Raji (cell line): ENCODE measurements around the gene ZFP69B.

ENCODE experiments used
- POLR2A ChIP-seq: IDR thresholded peaks from 2 replicates; pipeline ENCODE4 v1.6.1; 2011; ENCODE audit warnings: low read depth, low read length, control low read depth; ENCODE audit not compliant: insufficient read depth

ZFP69B gene

GRCh38 chr1:40449684-40450494 is at the start of gene ZFP69B:
TSS of gene ZFP69B (plus strand) at chr1:40450476. CDS start at chr1:40450962, 486 bp downstream.
- peak; percentile 85 for TF ChIP-seq POLR2A

- TF ChIP-seq POLR2A: no peak
These were observed 48.6 kb upstream of the ZFP69B start for GRCh38 chr1:40401473-40402201.

GRCh38 chr1:40404670-40405462 is 45.4 kb upstream of the ZFP69B start:
- TF ChIP-seq POLR2A: no peak

GRCh38 chr1:40405812-40406211 is 44.5 kb upstream of the ZFP69B start:
- TF ChIP-seq POLR2A: no peak

- no peak for TF ChIP-seq POLR2A
These were observed 42.8 kb upstream of the ZFP69B start for GRCh38 chr1:40407453-40407852.

- TF ChIP-seq POLR2A: no peak
These were observed 40.8 kb upstream of the ZFP69B start for GRCh38 chr1:40409467-40409866.

GRCh38 chr1:40411294-40411693 is 39.0 kb upstream of the ZFP69B start:
- TF ChIP-seq POLR2A: no peak

GRCh38 chr1:40411843-40412242 is 38.4 kb upstream of the ZFP69B start:
- TF ChIP-seq POLR2A: no peak

GRCh38 chr1:40413527-40414252 is 36.6 kb upstream of the ZFP69B start:
- no peak for TF ChIP-seq POLR2A

GRCh38 chr1:40414331-40414730 is 35.9 kb upstream of the ZFP69B start:
- no peak for TF ChIP-seq POLR2A

GRCh38 chr1:40416709-40417108 is 33.6 kb upstream of the ZFP69B start:
- TF ChIP-seq POLR2A: no peak

GRCh38 chr1:40421431-40422384 is 28.6 kb upstream of the ZFP69B start:
- no peak for TF ChIP-seq POLR2A

- no peak for TF ChIP-seq POLR2A
These were observed 27.5 kb upstream of the ZFP69B start for GRCh38 chr1:40422630-40423263.
